SK-N-SH (cell line): ENCODE measurements around the gene PLEKHM2.

Source experiments
- CHD2 ChIP-seq: fragments of 150-350 bp; IDR thresholded peaks from 2 replicates; pipeline ENCODE4 v1.6.1; 2018; ENCODE audit warnings: low read length; ENCODE audit not compliant: partially characterized antibody
- CTCF ChIP-seq: fragments of 200-600 bp; sonication (generic); IDR thresholded peaks from 2 replicates; pipeline ENCODE4 v1.6.1; 2017; ENCODE audit warnings: antibody characterized with exemption, mild to moderate bottlenecking, moderate library complexity
- ELF1 ChIP-seq: IDR thresholded peaks from 2 replicates; pipeline ENCODE4 v1.4.0; 2012
- EP300 ChIP-seq, 2 experiments: IDR thresholded peaks; 2 replicates each; pipeline versions ENCODE4 v1.4.0 to v1.6.1; 2012; ENCODE audit warnings: borderline replicate concordance in 1 of 2, low read depth in 1 of 2, low read length in 1 of 2
- GABPA ChIP-seq: IDR thresholded peaks from 2 replicates; pipeline ENCODE4 v1.4.0; 2012; ENCODE audit warnings: low read depth, mild to moderate bottlenecking
- PBX3 ChIP-seq: IDR thresholded peaks from 2 replicates; pipeline ENCODE4; 2012
- POLR2AphosphoS5 ChIP-seq: IDR thresholded peaks from 2 replicates; pipeline ENCODE4 v1.6.1; 2012; ENCODE audit warnings: low read depth, low read length
- RXRA ChIP-seq: IDR thresholded peaks from 2 replicates; pipeline ENCODE4 v1.4.0; 2012; ENCODE audit warnings: low read depth, mild to moderate bottlenecking, borderline replicate concordance
- YY1 ChIP-seq: IDR thresholded peaks from 2 replicates; pipeline ENCODE4 v1.4.0; 2012; ENCODE audit warnings: low read depth, mild to moderate bottlenecking

- TF ChIP-seq PBX3: no peak
- no peak for TF ChIP-seq CTCF
- no peak for TF ChIP-seq CHD2
- TF ChIP-seq GABPA: no peak
- no peak for TF ChIP-seq POLR2AphosphoS5
- TF ChIP-seq RXRA: no peak
- TF ChIP-seq YY1: no peak
- no peak for TF ChIP-seq ELF1
- TF ChIP-seq EP300 (IDR thresholded peaks at IDR 0.05; ENCODE audit: borderline replicate concordance in 1 of 2, low read depth in 1 of 2, low read length in 1 of 2): no peak
Observed at GRCh38 chr1:15718199-15718601, 34.1 kb downstream of the PLEKHM2 start.
